H9 (cell line): ENCODE measurements around the gene TMEM255A. TPM values are rescaled to one million over a fixed set of nuclear protein-coding genes. Genes with fewer than 3 reads are reported as not detected.

Experiments
- DNase-seq: peaks from one replicate; pipeline ENCODE4 v3.0.0-alpha.2; 2017
- H2AFZ ChIP-seq: one replicate; pipeline ENCODE4 v1.6.1; 2013; ENCODE audit warnings: mild to moderate bottlenecking, low read length, control low read depth, moderate library complexity
- H2AK5ac ChIP-seq: 2 replicates; pipeline ENCODE4 v1.6.1; 2013; ENCODE audit warnings: low read length, control low read depth, mixed read lengths; ENCODE audit not compliant: insufficient read length
- H2BK120ac ChIP-seq: one replicate; pipeline ENCODE4 v1.6.1; 2013; ENCODE audit warnings: low read depth, mild to moderate bottlenecking, low read length, control low read depth, inconsistent platforms; ENCODE audit not compliant: poor library complexity, severe bottlenecking
- H2BK12ac ChIP-seq: 2 replicates; pipeline ENCODE4 v1.6.1; 2013; ENCODE audit warnings: low read length, control low read depth, mixed read lengths, low read depth; ENCODE audit not compliant: insufficient read length
- H2BK15ac ChIP-seq: 2 replicates; pipeline ENCODE4 v1.6.1; 2013; ENCODE audit warnings: low read depth, low read length, control low read depth
- H2BK20ac ChIP-seq: one replicate; pipeline ENCODE4 v1.6.1; 2013; ENCODE audit warnings: low read depth, mild to moderate bottlenecking, low read length, control low read depth, inconsistent platforms; ENCODE audit not compliant: poor library complexity, severe bottlenecking
- H2BK5ac ChIP-seq: 2 replicates; pipeline ENCODE4 v1.6.1; 2013; ENCODE audit warnings: low read length, control low read depth, mixed read lengths; ENCODE audit not compliant: insufficient read length
- H3K14ac ChIP-seq: 2 replicates; pipeline ENCODE4 v1.6.1; 2013; ENCODE audit warnings: low read length, control low read depth; ENCODE audit not compliant: insufficient read depth
- H3K18ac ChIP-seq: 2 replicates; pipeline ENCODE4 v1.6.1; 2013; ENCODE audit warnings: low read depth, mild to moderate bottlenecking, mixed read lengths, low read length, control low read depth; ENCODE audit not compliant: insufficient read length
- H3K23ac ChIP-seq: 2 replicates; pipeline ENCODE4 v1.6.1; 2013; ENCODE audit warnings: low read length, control low read depth, mixed read lengths, low read depth; ENCODE audit not compliant: insufficient read length
- H3K23me2 ChIP-seq: 2 replicates; pipeline ENCODE4 v1.6.1; 2013; ENCODE audit warnings: low read depth, mild to moderate bottlenecking, mixed read lengths, low read length, control low read depth; ENCODE audit not compliant: insufficient read length, poor library complexity, severe bottlenecking
- H3K27ac ChIP-seq: 2 replicates; pipeline ENCODE4 v1.5.1; 2013; ENCODE audit warnings: low read length, control low read depth, mixed read lengths, low read depth; ENCODE audit not compliant: insufficient read length
- H3K27me3 ChIP-seq: 2 replicates; pipeline ENCODE4 v1.6.1; 2013; ENCODE audit warnings: low read length, control low read depth, inconsistent platforms; ENCODE audit not compliant: insufficient read depth
- H3K4ac ChIP-seq: 2 replicates; pipeline ENCODE4 v1.6.1; 2013; ENCODE audit warnings: low read depth, mild to moderate bottlenecking, control low read depth, inconsistent platforms, low read length, moderate library complexity
- H3K4me1 ChIP-seq: 2 replicates; pipeline ENCODE4 v1.6.1; 2013; ENCODE audit warnings: low read length, control low read depth, inconsistent platforms; ENCODE audit not compliant: insufficient read depth
- H3K4me2 ChIP-seq: 2 replicates; pipeline ENCODE4 v1.6.1; 2013; ENCODE audit warnings: low read length, control low read depth, mixed read lengths; ENCODE audit not compliant: insufficient read length, insufficient read depth
- H3K56ac ChIP-seq: 2 replicates; pipeline ENCODE4 v1.6.1; 2013; ENCODE audit warnings: low read depth, mild to moderate bottlenecking, mixed read lengths, low read length, control low read depth; ENCODE audit not compliant: insufficient read length
- H3K79me1 ChIP-seq: 2 replicates; pipeline ENCODE4 v1.6.1; 2013; ENCODE audit warnings: low read depth, mild to moderate bottlenecking, moderate library complexity, low read length, control low read depth, inconsistent platforms; ENCODE audit not compliant: insufficient read depth, poor library complexity, severe bottlenecking
- H3K79me2 ChIP-seq: 2 replicates; pipeline ENCODE4 v1.6.1; 2013; ENCODE audit warnings: low read length, control low read depth, inconsistent platforms; ENCODE audit not compliant: insufficient read depth
- H3K9ac ChIP-seq: 2 replicates; pipeline ENCODE4 v1.6.1; 2013; ENCODE audit warnings: low read length, control low read depth, mixed read lengths; ENCODE audit not compliant: insufficient read length; ENCODE audit errors: extremely low read depth
- H3K9me3 ChIP-seq: one replicate; pipeline ENCODE4 v1.6.1; 2013; ENCODE audit warnings: low read depth, low read length, inconsistent platforms; ENCODE audit not compliant: control insufficient read depth
- H3T11ph ChIP-seq: one replicate; pipeline ENCODE4 v1.6.1; 2013; ENCODE audit warnings: mild to moderate bottlenecking, low read length, control low read depth, inconsistent platforms
- H4K20me1 ChIP-seq: one replicate; pipeline ENCODE4 v1.6.1; 2013; ENCODE audit not compliant: control insufficient read depth, insufficient read length, insufficient read depth
- H4K5ac ChIP-seq: 2 replicates; pipeline ENCODE4 v1.6.1; 2013; ENCODE audit warnings: low read depth, mild to moderate bottlenecking, mixed read lengths, low read length, control low read depth; ENCODE audit not compliant: insufficient read length
- H4K8ac ChIP-seq: replicated peaks from 2 replicates; pipeline ENCODE4 v1.6.1; 2013; ENCODE audit warnings: low read length, control low read depth, mixed read lengths, low read depth; ENCODE audit not compliant: insufficient read length
- H4K91ac ChIP-seq: 2 replicates; pipeline ENCODE4 v1.6.1; 2013; ENCODE audit warnings: low read depth, mild to moderate bottlenecking, moderate library complexity, mixed read lengths, low read length, control low read depth; ENCODE audit not compliant: insufficient read length
- H3K27ac Mint-ChIP-seq, 3 experiments: 2 replicates in 2 of 3; 3 replicates in 1 of 3; pipeline ENCODE4 v1.8.0; 2020 to 2021; ENCODE audit warnings: mixed read lengths in 3 of 3, mild to moderate bottlenecking in 1 of 3, moderate library complexity in 1 of 3
- H3K27me3 Mint-ChIP-seq: 2 replicates; pipeline ENCODE4 v1.8.0; 2021; ENCODE audit warnings: low read depth, mild to moderate bottlenecking, moderate library complexity, mixed read lengths
- H3K36me3 Mint-ChIP-seq, 3 experiments: 2 replicates in 2 of 3; 3 replicates in 1 of 3; pipeline ENCODE4 v1.8.0; 2020 to 2021; ENCODE audit warnings: low read depth in 3 of 3, mixed read lengths in 3 of 3; ENCODE audit not compliant: insufficient read depth in 1 of 3
- H3K4me1 Mint-ChIP-seq, 2 experiments: 2 replicates each; pipeline ENCODE4 v1.8.0; 2020; ENCODE audit warnings: mixed read lengths in 2 of 2
- H3K4me3 Mint-ChIP-seq, 2 experiments: 2 replicates in 1 of 2; 3 replicates in 1 of 2; pipeline ENCODE4 v1.8.0; 2020 to 2021; ENCODE audit warnings: mild to moderate bottlenecking in 2 of 2, mixed read lengths in 2 of 2, moderate library complexity in 1 of 2
- H3K9me3 Mint-ChIP-seq, 2 experiments: 2 replicates in 1 of 2; 3 replicates in 1 of 2; pipeline ENCODE4 v1.8.0; 2020; ENCODE audit warnings: mild to moderate bottlenecking in 2 of 2, mixed read lengths in 2 of 2, moderate library complexity in 1 of 2
- WGBS: extraction: QIAGEN DNeasy Blood & Tissue Kit; methylation state at CpG from one replicate; pipeline ENCODE4 v1.1.7; 2013; ENCODE audit warnings: missing lambda C conversion rate, low lambda C conversion rate, mixed read lengths; ENCODE audit not compliant: insufficient read length; ENCODE audit errors: extremely low coverage; 5-methylcytosine and 5-hydroxymethylcytosine counted together
- total RNA-seq: library from RNA; stranded (reverse); gene quantifications from 2 replicates; pipeline ENCODE4 v1.2.1, GENCODE V29; 2021
- TF ChIP-seq, protein P1 (sequence below): fragments of 200-600 bp; sonication (generic); conservative IDR thresholded peaks from 3 replicates; pipeline ENCODE4 v1.8.0; 2021; ENCODE audit warnings: antibody characterized with exemption, mild to moderate bottlenecking

The TMEM255A gene
- total RNA-seq, 1 experiment from 2014 or later = 0.77 TPM

DNA sequence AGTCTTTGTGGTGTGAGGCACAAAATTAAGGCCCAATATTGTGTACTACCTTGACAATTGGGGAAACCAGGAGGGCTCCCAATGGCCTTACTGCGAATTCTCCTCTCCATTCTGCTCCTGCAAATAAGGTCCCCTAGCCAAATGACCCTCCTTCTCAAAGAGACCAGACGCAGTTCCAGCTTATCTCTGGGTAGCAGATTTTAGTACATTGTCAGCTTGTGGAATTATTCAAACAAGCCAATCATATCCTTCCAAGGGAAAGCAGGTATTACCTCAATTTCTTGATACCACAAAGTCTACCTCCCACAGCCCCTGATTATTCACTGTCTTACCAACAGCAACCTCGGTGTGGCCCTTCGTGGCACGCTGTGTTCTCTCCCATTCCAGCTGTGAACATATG is 68.4 kb downstream of the TMEM255A start:
- H3K9me3 Mint-ChIP-seq = peaks cover 47 to 60% of the 10 kb centered on the region in 2 experiments

More for the DNA sequence above, 68.4 kb downstream of the TMEM255A start:
- Histone ChIP-seq H3K27ac (no peak overlapping the region), H3K9me3 (peaks cover 8% of the 10 kb centered on the region), H3K23me2 (no peaks in the 10 kb centered on the region), H2AFZ (no peak overlapping the region), H2BK5ac (no peak overlapping the region), H3K14ac (no peak overlapping the region), H3K23ac (no peak overlapping the region), H3K4me2 (no peak overlapping the region), H3T11ph (no peak overlapping the region), H3K79me2 (no peaks in the 10 kb centered on the region), H4K5ac (no peak overlapping the region), H3K9ac (no peak overlapping the region), H2BK120ac (no peak overlapping the region), H3K4me1 (no peaks in the 10 kb centered on the region), H3K79me1 (no peaks in the 10 kb centered on the region), H2AK5ac (no peak overlapping the region), H4K8ac (no peak overlapping the region), H2BK20ac (no peak overlapping the region), H2BK12ac (no peak overlapping the region), H3K18ac (no peak overlapping the region), H4K91ac (no peak overlapping the region), H2BK15ac (no peak overlapping the region), H3K56ac (no peak overlapping the region), H3K4ac (no peak overlapping the region), H3K27me3 (no peaks in the 10 kb centered on the region), H4K20me1 (no peaks in the 10 kb centered on the region)
- H3K4me1 Mint-ChIP-seq = peaks cover 5 to 9% of the 10 kb centered on the region in 2 experiments; a peak in 3 of 4 replicates
- H3K4me3 Mint-ChIP-seq = no peak overlapping the region
- H3K27me3 Mint-ChIP-seq = peaks cover 9% of the 10 kb centered on the region
- DNase-seq = no peak
- no CpG with 5 or more reads among the region's 5 CpGs for WGBS
- TF ChIP-seq, protein P1, sequence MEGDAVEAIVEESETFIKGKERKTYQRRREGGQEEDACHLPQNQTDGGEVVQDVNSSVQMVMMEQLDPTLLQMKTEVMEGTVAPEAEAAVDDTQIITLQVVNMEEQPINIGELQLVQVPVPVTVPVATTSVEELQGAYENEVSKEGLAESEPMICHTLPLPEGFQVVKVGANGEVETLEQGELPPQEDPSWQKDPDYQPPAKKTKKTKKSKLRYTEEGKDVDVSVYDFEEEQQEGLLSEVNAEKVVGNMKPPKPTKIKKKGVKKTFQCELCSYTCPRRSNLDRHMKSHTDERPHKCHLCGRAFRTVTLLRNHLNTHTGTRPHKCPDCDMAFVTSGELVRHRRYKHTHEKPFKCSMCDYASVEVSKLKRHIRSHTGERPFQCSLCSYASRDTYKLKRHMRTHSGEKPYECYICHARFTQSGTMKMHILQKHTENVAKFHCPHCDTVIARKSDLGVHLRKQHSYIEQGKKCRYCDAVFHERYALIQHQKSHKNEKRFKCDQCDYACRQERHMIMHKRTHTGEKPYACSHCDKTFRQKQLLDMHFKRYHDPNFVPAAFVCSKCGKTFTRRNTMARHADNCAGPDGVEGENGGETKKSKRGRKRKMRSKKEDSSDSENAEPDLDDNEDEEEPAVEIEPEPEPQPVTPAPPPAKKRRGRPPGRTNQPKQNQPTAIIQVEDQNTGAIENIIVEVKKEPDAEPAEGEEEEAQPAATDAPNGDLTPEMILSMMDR = no peak
- H3K27ac Mint-ChIP-seq = no peak overlapping the region
- peaks cover 0 to 12% (median under 1%) of the 10 kb centered on the region in 3 experiments; a peak in 5 of 7 replicates for H3K36me3 Mint-ChIP-seq
